Tibial nerve (tissue), 4 donors: Measurements from ENCODE around the gene RNPEPL1. TPM values are rescaled to one million over a fixed set of nuclear protein-coding genes. Genes with fewer than 3 reads are reported as not detected.
"Not testable (repeated sequence)": the region's sequence is repeated elsewhere in the genome, so short reads cannot be mapped to it uniquely, and the experiment has no call there.

ENCODE experiments used
- DNase-seq, 2 donors: peaks; one replicate each; pipeline ENCODE4 v3.0.0-alpha.2; 2019; ENCODE audit warnings: low spot score in 2 of 2
- H3K27ac ChIP-seq, 4 donors: fragments of 200-600 bp; sonication (generic) in 3 of 4; one replicate each; pipeline ENCODE4 v1.5.1; 2017 to 2019; ENCODE audit warnings: mild to moderate bottlenecking in 1 of 4
- H3K27me3 ChIP-seq, 2 donors: fragments of 200-600 bp; sonication (generic) in 1 of 2; one replicate each; pipeline versions ENCODE4 v1.5.1 to v1.6.0; 2017 to 2019
- H3K36me3 ChIP-seq, 3 donors: fragments of 200-600 bp; sonication (generic); one replicate each; pipeline ENCODE4 v1.5.1; 2018 to 2019
- H3K4me1 ChIP-seq, 4 donors: fragments of 200-600 bp; sonication (generic) in 3 of 4; one replicate each; pipeline ENCODE4 v1.5.1; 2017 to 2019
- H3K4me3 ChIP-seq, 4 donors: fragments of 200-600 bp; sonication (generic) in 3 of 4; one replicate each; pipeline ENCODE4 v1.5.1; 2017 to 2019; ENCODE audit warnings: mild to moderate bottlenecking in 1 of 4, moderate library complexity in 1 of 4
- H3K9me3 ChIP-seq, 4 donors: fragments of 200-600 bp; sonication (generic) in 3 of 4; one replicate each; pipeline ENCODE4 v1.5.1; 2017 to 2019
- EP300 ChIP-seq, 2 donors: sonication (generic); formaldehyde crosslinking; IDR thresholded peaks; one replicate each; pipeline ENCODE4 v1.6.1; 2017; ENCODE audit warnings: antibody characterized with exemption in 2 of 2, mild to moderate bottlenecking in 1 of 2
- POLR2A ChIP-seq, 2 donors: fragments of 450-650 bp; IDR thresholded peaks; one replicate each; pipeline ENCODE4 v1.6.1; 2017; ENCODE audit warnings: antibody characterized with exemption in 2 of 2, mild to moderate bottlenecking in 2 of 2, moderate library complexity in 2 of 2
- WGBS, 2 donors: methylation state at CpG; one replicate each; pipeline ENCODE4 v1.1.5; 2018; 5-methylcytosine and 5-hydroxymethylcytosine counted together
- total RNA-seq, 4 donors: library from RNA; depleted of rRNA; stranded (reverse); fragments of >200 nt; gene quantifications; one replicate each; pipeline ENCODE4 v1.1.0, GENCODE V29; 2016
- TF ChIP-seq, protein P1 (sequence below), 5 experiments: fragments of 200-600 bp in 3 of 5; fragments of 450-650 bp in 2 of 5; sonication (generic) in 3 of 5; IDR thresholded peaks; one replicate each; pipeline ENCODE4 v1.5.1; 2016 to 2019; ENCODE audit warnings: antibody characterized with exemption in 5 of 5, mild to moderate bottlenecking in 3 of 5, moderate library complexity in 2 of 5

The RNPEPL1 gene
- total RNA-seq, 4 donors from 2014 or later, result 55.3 to 90.6 (median 64.0) TPM

DNA sequence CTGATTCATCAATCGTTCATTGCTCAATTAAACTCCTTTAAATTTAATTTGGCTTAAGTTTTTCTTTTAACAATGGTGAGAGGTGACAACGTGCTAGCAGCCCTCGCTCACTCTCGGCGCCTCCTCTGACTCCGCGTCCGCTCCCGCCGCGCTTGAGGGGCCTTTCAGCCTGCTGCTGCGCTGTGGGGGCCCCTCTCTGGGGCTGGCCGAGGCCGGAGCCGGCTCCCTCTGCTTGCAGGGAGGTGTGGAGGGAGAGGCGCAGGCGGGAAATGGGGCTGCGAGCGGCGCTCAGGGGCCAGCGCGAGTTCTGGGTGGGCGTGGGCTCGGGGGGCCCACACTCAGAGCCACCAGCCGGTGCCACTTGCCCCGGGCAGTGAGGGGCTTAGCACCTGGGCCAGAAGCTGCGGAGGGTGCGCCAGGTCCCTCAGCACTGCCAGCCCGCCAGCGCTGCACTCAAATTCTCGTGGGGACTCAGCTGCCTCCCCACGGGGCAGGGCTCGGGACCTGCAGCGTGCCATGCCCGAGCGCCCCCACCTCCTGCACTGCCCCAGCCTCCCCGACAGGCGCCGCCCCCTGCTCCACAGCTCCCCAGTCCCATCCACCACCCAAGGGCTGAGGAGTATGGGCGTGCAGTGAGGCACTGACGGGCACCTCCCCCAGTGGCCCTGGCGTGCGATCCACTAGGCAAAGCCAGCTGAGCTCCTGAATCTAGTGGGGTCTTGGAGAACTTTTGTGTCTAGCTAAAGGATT, 30.1 kb upstream of the RNPEPL1 start:
- 96 to 97% methylated on average over 40 to 42 of the region's 43 CpGs for WGBS, 2 donors
- H3K27ac ChIP-seq, result no peak overlapping the region
- H3K4me3 ChIP-seq, result no peak overlapping the region
- TF ChIP-seq, protein P1, sequence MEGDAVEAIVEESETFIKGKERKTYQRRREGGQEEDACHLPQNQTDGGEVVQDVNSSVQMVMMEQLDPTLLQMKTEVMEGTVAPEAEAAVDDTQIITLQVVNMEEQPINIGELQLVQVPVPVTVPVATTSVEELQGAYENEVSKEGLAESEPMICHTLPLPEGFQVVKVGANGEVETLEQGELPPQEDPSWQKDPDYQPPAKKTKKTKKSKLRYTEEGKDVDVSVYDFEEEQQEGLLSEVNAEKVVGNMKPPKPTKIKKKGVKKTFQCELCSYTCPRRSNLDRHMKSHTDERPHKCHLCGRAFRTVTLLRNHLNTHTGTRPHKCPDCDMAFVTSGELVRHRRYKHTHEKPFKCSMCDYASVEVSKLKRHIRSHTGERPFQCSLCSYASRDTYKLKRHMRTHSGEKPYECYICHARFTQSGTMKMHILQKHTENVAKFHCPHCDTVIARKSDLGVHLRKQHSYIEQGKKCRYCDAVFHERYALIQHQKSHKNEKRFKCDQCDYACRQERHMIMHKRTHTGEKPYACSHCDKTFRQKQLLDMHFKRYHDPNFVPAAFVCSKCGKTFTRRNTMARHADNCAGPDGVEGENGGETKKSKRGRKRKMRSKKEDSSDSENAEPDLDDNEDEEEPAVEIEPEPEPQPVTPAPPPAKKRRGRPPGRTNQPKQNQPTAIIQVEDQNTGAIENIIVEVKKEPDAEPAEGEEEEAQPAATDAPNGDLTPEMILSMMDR (IDR thresholded peaks at IDR 0.05), result no peak
- no peak for TF ChIP-seq EP300 (IDR thresholded peaks at IDR 0.05)
- TF ChIP-seq POLR2A (IDR thresholded peaks at IDR 0.05), result no peak
- no peaks in the 10 kb centered on the region for H3K9me3 ChIP-seq
- no peaks in the 10 kb centered on the region for H3K4me1 ChIP-seq
- H3K36me3 ChIP-seq, result peaks cover 0 to 67% (median 0%) of the 10 kb centered on the region in 3 donors
- H3K27me3 ChIP-seq, result no peaks in the 10 kb centered on the region
- no peak for DNase-seq

DNA sequence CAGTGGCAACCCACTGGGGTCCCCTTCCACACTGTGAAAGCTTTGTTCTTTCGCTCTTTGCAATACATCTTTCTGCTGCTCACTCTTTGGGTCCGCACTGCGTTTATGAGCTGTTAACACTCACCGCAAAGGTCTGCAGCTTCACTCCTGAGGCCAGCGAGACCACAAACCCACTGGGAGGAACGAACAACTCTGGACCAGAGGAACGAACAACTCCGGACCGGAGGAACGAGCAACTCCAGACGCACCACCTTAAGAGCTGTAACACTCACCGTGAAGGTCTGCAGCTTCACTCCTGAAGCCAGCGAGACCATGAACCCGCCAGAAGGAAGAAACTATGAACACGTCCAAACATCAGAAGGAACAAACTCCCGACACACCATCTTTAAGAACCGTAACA, 29.2 kb upstream of the RNPEPL1 start:
- H3K4me3 ChIP-seq, H3K4me1 ChIP-seq, DNase-seq, H3K27ac ChIP-seq, H3K27me3 ChIP-seq, H3K9me3 ChIP-seq: not testable (repeated sequence)
- WGBS, 2 donors, result 94 to 97% methylated on average over 17 of the region's 17 CpGs
- peaks cover 0 to 59% (median 0%) of the 10 kb centered on the region in 3 donors for H3K36me3 ChIP-seq

DNA sequence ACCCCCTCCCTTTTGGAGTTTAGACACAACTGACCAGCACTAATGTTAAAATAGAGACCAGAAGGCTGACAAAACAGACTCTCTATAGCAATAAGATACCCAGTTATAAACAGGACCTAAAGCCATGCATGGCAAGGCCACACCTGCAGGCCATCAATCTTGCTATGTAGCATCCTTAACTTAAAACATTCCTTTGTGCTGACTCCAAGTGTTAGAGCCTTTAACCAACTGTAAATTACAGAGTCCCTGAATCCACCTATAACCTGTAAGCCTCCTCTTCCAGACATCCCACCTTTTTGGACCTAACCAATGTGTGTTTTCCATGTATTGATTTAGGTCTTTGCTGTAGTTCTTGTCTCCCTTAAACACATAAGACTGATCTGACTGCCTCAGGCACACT, 28.4 kb upstream of the RNPEPL1 start:
- Histone ChIP-seq H3K36me3 (peaks cover 0 to 51% (median 0%) of the 10 kb centered on the region in 3 donors), H3K27ac (no peak overlapping the region), H3K4me1 (no peaks in the 10 kb centered on the region), H3K27me3 (no peaks in the 10 kb centered on the region), H3K4me3 (no peak overlapping the region), H3K9me3 (no peaks in the 10 kb centered on the region)
- no peak for TF ChIP-seq POLR2A (IDR thresholded peaks at IDR 0.05)
- TF ChIP-seq EP300 (IDR thresholded peaks at IDR 0.05), result no peak
- TF ChIP-seq, protein P1 (IDR thresholded peaks at IDR 0.05), result no peak
- DNase-seq, result no peak

DNA sequence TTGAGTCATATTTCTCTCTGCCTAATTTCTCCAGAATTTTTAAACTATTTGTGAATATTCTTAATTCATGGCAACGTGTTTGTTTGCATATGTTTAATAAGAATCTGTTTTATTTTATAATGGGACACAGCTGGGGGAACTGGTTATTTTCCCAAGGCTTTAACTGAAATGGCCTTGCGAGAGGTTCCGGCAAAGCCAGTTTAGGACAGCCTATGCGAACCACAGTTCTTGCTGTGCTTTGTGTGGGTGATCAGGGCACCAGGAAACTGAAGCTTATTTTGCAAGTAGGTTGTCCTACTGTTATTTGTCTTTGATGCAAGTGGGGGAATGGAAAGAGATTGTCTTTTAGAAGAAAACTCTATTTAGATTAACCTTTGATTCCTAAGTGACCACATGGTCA, 17.0 kb upstream of the RNPEPL1 start:
- 83 to 94% methylated on average over 4 of the region's 4 CpGs for WGBS, 2 donors

DNA sequence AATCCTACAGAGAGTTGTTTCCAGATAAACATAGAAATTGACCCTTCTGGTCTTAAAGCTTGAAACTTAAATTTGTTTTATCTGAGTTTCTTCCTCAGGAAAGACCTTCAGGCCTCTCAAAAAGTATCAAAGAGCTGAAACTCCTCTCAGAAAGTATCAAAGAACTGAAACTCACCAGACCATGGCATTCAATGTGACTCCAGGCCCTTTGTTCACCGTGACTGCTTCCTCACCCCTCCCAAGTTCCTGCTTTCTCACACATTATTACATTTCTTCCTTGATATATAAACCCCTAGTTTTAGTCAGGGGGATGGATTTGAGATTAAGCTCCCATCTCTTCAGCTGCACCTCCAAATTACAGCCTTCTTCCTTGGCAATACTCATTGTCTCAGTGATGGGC, 16.5 kb upstream of the RNPEPL1 start:
- 35 to 50% methylated on average over 1 of the region's 1 CpG for WGBS, 2 donors
- Histone ChIP-seq H3K27me3 (no peaks in the 10 kb centered on the region), H3K4me1 (peaks cover 0 to 4% (median under 1%) of the 10 kb centered on the region in 4 donors), H3K27ac (no peak overlapping the region), H3K9me3 (no peaks in the 10 kb centered on the region), H3K4me3 (no peak overlapping the region), H3K36me3 (peaks cover 0 to 53% (median 0%) of the 10 kb centered on the region in 3 donors)
- no peak for DNase-seq
- TF ChIP-seq, protein P1 (IDR thresholded peaks at IDR 0.05), result no peak
- no peak for TF ChIP-seq POLR2A (IDR thresholded peaks at IDR 0.05)
- TF ChIP-seq EP300 (IDR thresholded peaks at IDR 0.05), result no peak

More for the DNA sequence above, 17.0 kb upstream of the RNPEPL1 start:
- TF ChIP-seq, protein P1 (IDR thresholded peaks at IDR 0.05), result no peak
- TF ChIP-seq POLR2A (IDR thresholded peaks at IDR 0.05), result no peak
- TF ChIP-seq EP300 (IDR thresholded peaks at IDR 0.05), result no peak
- H3K36me3 ChIP-seq, result peaks cover 0 to 53% (median 0%) of the 10 kb centered on the region in 3 donors
- H3K27me3 ChIP-seq, result no peaks in the 10 kb centered on the region
- no peak overlapping the region for H3K27ac ChIP-seq
- no peak for DNase-seq
- H3K4me1 ChIP-seq, result no peaks in the 10 kb centered on the region
- H3K4me3 ChIP-seq, result no peak overlapping the region
- no peaks in the 10 kb centered on the region for H3K9me3 ChIP-seq
